Fibroblast of lung (primary cell): Measurements from ENCODE around the gene HERPUD1.

Experiments used
- EZH2 ChIP-seq: IDR thresholded peaks from 2 replicates; pipeline ENCODE4 v1.5.1; 2012; ENCODE audit warnings: low read length, control low read depth, mild to moderate bottlenecking; ENCODE audit errors: missing control alignments
- TF ChIP-seq, protein P1 (sequence below), 2 donors: IDR thresholded peaks in 1 of 2; conservative IDR thresholded peaks in 1 of 2; 1 replicate in 1 of 2; 2 replicates in 1 of 2; pipeline ENCODE4 v1.5.1; 2011 to 2012; ENCODE audit warnings: low read length in 2 of 2, control low read depth in 1 of 2, inconsistent platforms in 1 of 2, low read depth in 1 of 2, mild to moderate bottlenecking in 1 of 2

DNA sequence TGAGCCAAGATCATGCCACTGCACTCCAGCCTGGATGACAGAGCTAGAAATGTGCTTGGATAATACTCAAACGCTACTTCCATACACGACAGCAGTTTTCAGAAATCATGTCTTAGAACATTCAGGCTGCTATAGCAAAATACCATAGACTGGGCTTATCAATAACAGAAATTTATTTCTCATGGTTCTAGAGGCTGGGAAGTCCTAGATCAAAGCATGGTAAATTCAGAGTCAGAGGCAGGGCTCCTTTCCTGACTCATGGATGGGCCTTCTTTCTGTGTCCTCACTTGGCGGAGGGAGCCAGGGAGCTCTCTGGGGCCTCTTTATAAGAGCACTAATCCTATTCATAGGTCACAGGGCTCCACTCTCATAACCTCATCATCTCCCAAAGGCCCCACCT, 24.5 kb upstream of the HERPUD1 start:
- no peak for TF ChIP-seq EZH2
- TF ChIP-seq, protein P1, sequence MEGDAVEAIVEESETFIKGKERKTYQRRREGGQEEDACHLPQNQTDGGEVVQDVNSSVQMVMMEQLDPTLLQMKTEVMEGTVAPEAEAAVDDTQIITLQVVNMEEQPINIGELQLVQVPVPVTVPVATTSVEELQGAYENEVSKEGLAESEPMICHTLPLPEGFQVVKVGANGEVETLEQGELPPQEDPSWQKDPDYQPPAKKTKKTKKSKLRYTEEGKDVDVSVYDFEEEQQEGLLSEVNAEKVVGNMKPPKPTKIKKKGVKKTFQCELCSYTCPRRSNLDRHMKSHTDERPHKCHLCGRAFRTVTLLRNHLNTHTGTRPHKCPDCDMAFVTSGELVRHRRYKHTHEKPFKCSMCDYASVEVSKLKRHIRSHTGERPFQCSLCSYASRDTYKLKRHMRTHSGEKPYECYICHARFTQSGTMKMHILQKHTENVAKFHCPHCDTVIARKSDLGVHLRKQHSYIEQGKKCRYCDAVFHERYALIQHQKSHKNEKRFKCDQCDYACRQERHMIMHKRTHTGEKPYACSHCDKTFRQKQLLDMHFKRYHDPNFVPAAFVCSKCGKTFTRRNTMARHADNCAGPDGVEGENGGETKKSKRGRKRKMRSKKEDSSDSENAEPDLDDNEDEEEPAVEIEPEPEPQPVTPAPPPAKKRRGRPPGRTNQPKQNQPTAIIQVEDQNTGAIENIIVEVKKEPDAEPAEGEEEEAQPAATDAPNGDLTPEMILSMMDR (conservative IDR thresholded peaks at IDR 0.05 in 1 of 2, IDR thresholded peaks at IDR 0.05 in 1 of 2; ENCODE audit: low read depth in 1 of 2, low read length in 2 of 2) = no peak
